WTC11 (cell line): ENCODE results near the gene SPTB. TPM values are rescaled to one million over a fixed set of nuclear protein-coding genes. Genes with fewer than 3 reads are reported as not detected.

ENCODE experiments used
- ATAC-seq: fragments of 200-7000 bp; cut with Tn5 transposase; 2 replicates; pipeline ENCODE4 v1.10.0; 2021; ENCODE audit warnings: mild to moderate bottlenecking, moderate library complexity
- CTCF ChIA-PET: fragments of 300-600 bp; sonication (Branson Sonifier 250); formaldehyde crosslinking; loops from one replicate; lab custom pipeline; 2021; ENCODE audit warnings: antibody characterized with exemption; lab: Charles Lee
- POLR2A ChIA-PET: fragments of 350-600 bp; sonication (Branson Sonifier 250); formaldehyde crosslinking; loops from one replicate; lab custom pipeline; 2021; ENCODE audit warnings: antibody characterized with exemption; lab: Charles Lee
- DNase-seq: peaks from one replicate; pipeline ENCODE4 v3.0.0; 2021; ENCODE audit warnings: low spot score
- H3K27ac Mint-ChIP-seq: 2 replicates; pipeline ENCODE4 v1.8.0; 2021; ENCODE audit warnings: mixed read lengths
- H3K27me3 Mint-ChIP-seq: 2 replicates; pipeline ENCODE4 v1.8.0; 2021; ENCODE audit warnings: low read depth, mild to moderate bottlenecking, moderate library complexity, mixed read lengths
- H3K36me3 Mint-ChIP-seq: 2 replicates; pipeline ENCODE4 v1.8.0; 2021; ENCODE audit warnings: mixed read lengths
- H3K4me1 Mint-ChIP-seq: 2 replicates; pipeline ENCODE4 v1.8.0; 2022; ENCODE audit warnings: mixed read lengths
- H3K4me3 Mint-ChIP-seq: 2 replicates; pipeline ENCODE4 v1.8.0; 2021; ENCODE audit warnings: mild to moderate bottlenecking, moderate library complexity, mixed read lengths
- H3K9me3 Mint-ChIP-seq: 2 replicates; pipeline ENCODE4 v1.8.0; 2021; ENCODE audit warnings: mixed read lengths
- AR ChIP-seq: fragments of 250-450 bp; sonication (Bioruptor Pico); IDR thresholded peaks from 2 replicates; pipeline ENCODE4 v1.9.0; 2021; ENCODE audit warnings: mild to moderate bottlenecking
- ATF6 ChIP-seq: sonication (generic); formaldehyde crosslinking; IDR thresholded peaks from 2 replicates; pipeline ENCODE4 v1.8.1; 2023; ENCODE audit warnings: mild to moderate bottlenecking, missing genetic modification reagents
- CBFB ChIP-seq: sonication (generic); formaldehyde crosslinking; IDR thresholded peaks from 2 replicates; pipeline ENCODE4 v1.8.1; 2022; ENCODE audit warnings: mild to moderate bottlenecking, low read depth, missing genetic modification reagents
- ETV6 ChIP-seq: sonication (generic); formaldehyde crosslinking; IDR thresholded peaks from 2 replicates; pipeline ENCODE4 v1.8.1; 2022; ENCODE audit warnings: mild to moderate bottlenecking, missing genetic modification reagents
- FOXP4 ChIP-seq: sonication (generic); formaldehyde crosslinking; IDR thresholded peaks from 2 replicates; pipeline ENCODE4 v1.8.0; 2022; ENCODE audit warnings: mild to moderate bottlenecking, missing genetic modification reagents
- GRHL2 ChIP-seq: fragments of 250-450 bp; sonication (Bioruptor Pico); IDR thresholded peaks from 2 replicates; pipeline ENCODE4 v1.8.0; 2022; ENCODE audit warnings: mild to moderate bottlenecking, moderate library complexity; ENCODE audit not compliant: insufficient replicate concordance, severe bottlenecking
- HMGA2 ChIP-seq: fragments of 250-450 bp; sonication (Bioruptor Pico); IDR thresholded peaks from 2 replicates; pipeline ENCODE4 v1.4.0; 2021; ENCODE audit warnings: mild to moderate bottlenecking, moderate library complexity
- JAZF1 ChIP-seq: fragments of 250-450 bp; sonication (Bioruptor Pico); IDR thresholded peaks from 2 replicates; pipeline ENCODE4 v1.9.0; 2021; ENCODE audit warnings: moderate library complexity, mild to moderate bottlenecking, inconsistent platforms
- JUN ChIP-seq: sonication (generic); formaldehyde crosslinking; IDR thresholded peaks from 2 replicates; pipeline ENCODE4 v1.8.0; 2023; ENCODE audit warnings: mild to moderate bottlenecking, missing genetic modification reagents
- NFYB ChIP-seq: sonication (generic); formaldehyde crosslinking; conservative IDR thresholded peaks from 2 replicates; pipeline ENCODE4 v1.8.0; 2022; ENCODE audit warnings: low read depth, missing genetic modification reagents
- OVOL2 ChIP-seq: fragments of 250-450 bp; sonication (Bioruptor Pico); IDR thresholded peaks from 2 replicates; pipeline ENCODE4 v1.9.0; 2021; ENCODE audit warnings: mild to moderate bottlenecking, borderline replicate concordance
- SMAD3 ChIP-seq: sonication (generic); formaldehyde crosslinking; IDR thresholded peaks from 2 replicates; pipeline ENCODE4 v1.8.0; 2022; ENCODE audit warnings: missing genetic modification reagents, mild to moderate bottlenecking, borderline replicate concordance
- USF1 ChIP-seq: sonication (generic); formaldehyde crosslinking; IDR thresholded peaks from 2 replicates; pipeline ENCODE4 v1.8.0; 2022; ENCODE audit warnings: mild to moderate bottlenecking, missing genetic modification reagents
- ZBTB21 ChIP-seq: sonication (generic); formaldehyde crosslinking; IDR thresholded peaks from 2 replicates; pipeline ENCODE4 v1.8.1; 2023; ENCODE audit warnings: mild to moderate bottlenecking, missing genetic modification reagents, borderline replicate concordance
- ZNF121 ChIP-seq: sonication (generic); formaldehyde crosslinking; IDR thresholded peaks from 2 replicates; pipeline ENCODE4 v1.8.0; 2023; ENCODE audit warnings: missing genetic modification reagents
- ZNF138 ChIP-seq: sonication (generic); formaldehyde crosslinking; conservative IDR thresholded peaks from 2 replicates; pipeline ENCODE4 v1.8.1; 2022; ENCODE audit warnings: mild to moderate bottlenecking, moderate library complexity, missing genetic modification reagents
- ZNF219 ChIP-seq: sonication (generic); formaldehyde crosslinking; IDR thresholded peaks from 2 replicates; pipeline ENCODE4 v1.8.0; 2023; ENCODE audit warnings: missing genetic modification reagents, mild to moderate bottlenecking, borderline replicate concordance
- ZNF263 ChIP-seq: sonication (generic); formaldehyde crosslinking; IDR thresholded peaks from 2 replicates; pipeline ENCODE4 v1.8.1; 2022; ENCODE audit warnings: low read depth, mild to moderate bottlenecking, moderate library complexity, missing genetic modification reagents
- ZNF423 ChIP-seq: fragments of 250-450 bp; sonication (Bioruptor Pico); IDR thresholded peaks from 2 replicates; pipeline ENCODE4 v2.1.2; 2022; ENCODE audit warnings: mild to moderate bottlenecking, moderate library complexity
- ZNF425 ChIP-seq: fragments of 250-450 bp; sonication (Bioruptor Pico); conservative IDR thresholded peaks from 2 replicates; pipeline ENCODE4 v1.9.0; 2021; ENCODE audit warnings: mild to moderate bottlenecking
- total RNA-seq: library from RNA; stranded (reverse); gene quantifications from 3 replicates; pipeline ENCODE4 v1.2.3, GENCODE V29; 2021

The SPTB gene
- total RNA-seq, 1 experiment from 2014 or later, result 3.2 TPM

GRCh38 chr14:64786296-64787149 is 93.2 kb downstream of the SPTB start:
- CTCF ChIA-PET, result interaction anchor here (0.7 to 1.1 kb wide), 2 partner anchors 9 to 14 kb away, joined by 3 read pairs; no protein-coding TSS in a partner anchor
- no peak overlapping the region for H3K4me3 Mint-ChIP-seq

GRCh38 chr14:64784006-64784405 is 95.7 kb downstream of the SPTB start:
- Mint-ChIP-seq H3K36me3 (no peaks in the 10 kb centered on the region), H3K9me3 (no peaks in the 10 kb centered on the region), H3K4me1 (no peaks in the 10 kb centered on the region), H3K27me3 (no peaks in the 10 kb centered on the region), H3K4me3 (no peak overlapping the region), H3K27ac (no peak overlapping the region)
- DNase-seq (no peak), ATAC-seq (no peak)
- TF ChIP-seq HMGA2 (CRISPR knock-in tag) (no peak), OVOL2 (CRISPR knock-in tag) (no peak), ZNF121 (CRISPR knock-in tag) (no peak), ZBTB21 (CRISPR knock-in tag) (no peak), SMAD3 (CRISPR knock-in tag) (no peak), JAZF1 (CRISPR knock-in tag) (no peak), GRHL2 (CRISPR knock-in tag) (no peak), ZNF425 (CRISPR knock-in tag) (no peak), ZNF219 (CRISPR knock-in tag) (no peak), ETV6 (CRISPR knock-in tag) (no peak), NFYB (CRISPR knock-in tag) (no peak), CBFB (no peak), ZNF423 (CRISPR knock-in tag) (no peak), ZNF138 (no peak), ATF6 (CRISPR knock-in tag) (no peak), USF1 (no peak)
- CTCF ChIA-PET, result interaction anchor here (0.9 to 1.5 kb wide), 2 partner anchors 18 to 39 kb away, joined by 3 read pairs; no protein-coding TSS in a partner anchor
- POLR2A ChIA-PET, result no interaction called here

More at GRCh38 chr14:64786296-64787149, 93.2 kb downstream of the SPTB start:
- no peak for DNase-seq
- ATAC-seq, result no peak
- no peaks in the 10 kb centered on the region for H3K36me3 Mint-ChIP-seq
- H3K27ac Mint-ChIP-seq, result no peak overlapping the region
- H3K9me3 Mint-ChIP-seq, result no peaks in the 10 kb centered on the region
- peaks cover 14% of the 10 kb centered on the region for H3K4me1 Mint-ChIP-seq
- POLR2A ChIA-PET, result no interaction called here
- TF ChIP-seq JUN (CRISPR knock-in tag) (no peak), FOXP4 (no peak), AR (no peak), ZNF263 (CRISPR knock-in tag) (no peak)
- no peaks in the 10 kb centered on the region for H3K27me3 Mint-ChIP-seq
